IPS-15b (cell line): ENCODE data around the gene PIK3CA.
"Not testable (repeated sequence)": the region's sequence is repeated elsewhere in the genome, so short reads cannot be mapped to it uniquely, and the experiment has no call there.

ENCODE experiments used
- H3K27me3 ChIP-seq: one replicate; pipeline ENCODE4 v1.6.1; 2013; ENCODE audit warnings: low read length; ENCODE audit not compliant: control insufficient read depth, insufficient read depth
- H3K36me3 ChIP-seq: one replicate; pipeline ENCODE4 v1.6.1; 2013; ENCODE audit warnings: low read length; ENCODE audit not compliant: control insufficient read depth, insufficient read depth
- H3K4me1 ChIP-seq: one replicate; pipeline ENCODE4 v1.6.1; 2013; ENCODE audit warnings: mild to moderate bottlenecking, low read length; ENCODE audit not compliant: control insufficient read depth, insufficient read depth
- H3K4me3 ChIP-seq: one replicate; pipeline ENCODE4 v1.5.1; 2013; ENCODE audit warnings: low read depth, low read length
- H3K9ac ChIP-seq: one replicate; pipeline ENCODE4 v1.6.1; 2013; ENCODE audit warnings: low read depth, mild to moderate bottlenecking, low read length
- H3K9me3 ChIP-seq: one replicate; pipeline ENCODE4 v1.6.1; 2013; ENCODE audit warnings: mild to moderate bottlenecking, low read length; ENCODE audit not compliant: control insufficient read depth, insufficient read depth

The PIK3CA gene

DNA sequence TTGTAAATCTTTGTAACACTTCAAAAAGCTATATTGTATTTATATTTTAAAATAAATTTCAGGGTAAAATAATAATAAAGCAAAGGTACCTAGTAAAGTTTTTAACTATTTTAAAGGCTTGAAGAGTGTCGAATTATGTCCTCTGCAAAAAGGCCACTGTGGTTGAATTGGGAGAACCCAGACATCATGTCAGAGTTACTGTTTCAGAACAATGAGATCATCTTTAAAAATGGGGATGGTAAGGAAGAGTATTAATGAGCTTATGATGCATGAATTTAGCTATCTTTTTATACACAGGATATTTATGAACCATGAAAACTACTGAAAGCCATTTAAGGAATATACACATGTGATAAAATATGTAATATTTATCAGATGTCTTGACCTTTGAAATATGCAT lies 76.4 kb downstream of the PIK3CA start:
- Histone ChIP-seq H3K9ac (no peak overlapping the region), H3K36me3 (no peaks in the 10 kb centered on the region), H3K27me3 (no peaks in the 10 kb centered on the region), H3K4me1 (peaks cover 4% of the 10 kb centered on the region), H3K9me3 (no peaks in the 10 kb centered on the region), H3K4me3 (no peak overlapping the region)

DNA sequence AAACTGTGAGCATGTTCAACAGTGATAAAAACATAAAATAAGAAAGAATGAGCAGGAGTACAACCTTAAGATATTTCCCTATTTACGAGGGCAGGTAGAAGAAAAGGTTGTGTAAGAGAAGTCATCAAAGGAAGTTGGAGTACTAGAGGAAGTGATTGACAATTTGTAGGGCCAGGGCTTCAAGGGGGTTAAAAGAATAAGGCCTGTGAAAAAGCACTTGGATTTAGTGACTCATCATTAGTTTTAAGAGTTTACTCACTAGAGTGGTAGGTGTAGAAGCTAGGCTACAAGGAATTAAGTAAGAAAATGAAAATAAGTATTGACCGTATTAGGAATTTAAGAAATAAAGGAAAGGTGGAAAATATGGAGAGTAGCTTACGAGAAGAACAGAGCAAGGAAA lies 79.2 kb downstream of the PIK3CA start:
- no peak overlapping the region for H3K9ac ChIP-seq
- no peaks in the 10 kb centered on the region for H3K9me3 ChIP-seq
- H3K4me3 ChIP-seq = no peak overlapping the region
- no peaks in the 10 kb centered on the region for H3K27me3 ChIP-seq
- H3K36me3 ChIP-seq = no peaks in the 10 kb centered on the region
- peaks cover 4% of the 10 kb centered on the region for H3K4me1 ChIP-seq

DNA sequence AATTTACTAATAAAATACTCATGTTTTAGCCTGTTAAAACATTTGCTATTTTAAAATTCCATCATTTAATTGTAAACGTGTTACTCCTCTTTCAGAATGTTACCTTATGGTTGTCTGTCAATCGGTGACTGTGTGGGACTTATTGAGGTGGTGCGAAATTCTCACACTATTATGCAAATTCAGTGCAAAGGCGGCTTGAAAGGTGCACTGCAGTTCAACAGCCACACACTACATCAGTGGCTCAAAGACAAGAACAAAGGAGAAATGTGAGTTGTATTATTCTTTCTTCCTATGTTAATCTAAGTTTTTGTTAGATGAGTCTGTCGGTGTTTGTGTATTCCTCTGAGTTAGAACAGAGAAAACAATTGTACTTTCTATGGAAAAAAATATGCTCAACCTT lies 81.0 kb downstream of the PIK3CA start:
- Histone ChIP-seq H3K4me1 (peaks cover 4% of the 10 kb centered on the region), H3K9me3 (no peaks in the 10 kb centered on the region), H3K9ac (no peak overlapping the region), H3K36me3 (no peaks in the 10 kb centered on the region), H3K27me3 (no peaks in the 10 kb centered on the region), H3K4me3 (no peak overlapping the region)

DNA sequence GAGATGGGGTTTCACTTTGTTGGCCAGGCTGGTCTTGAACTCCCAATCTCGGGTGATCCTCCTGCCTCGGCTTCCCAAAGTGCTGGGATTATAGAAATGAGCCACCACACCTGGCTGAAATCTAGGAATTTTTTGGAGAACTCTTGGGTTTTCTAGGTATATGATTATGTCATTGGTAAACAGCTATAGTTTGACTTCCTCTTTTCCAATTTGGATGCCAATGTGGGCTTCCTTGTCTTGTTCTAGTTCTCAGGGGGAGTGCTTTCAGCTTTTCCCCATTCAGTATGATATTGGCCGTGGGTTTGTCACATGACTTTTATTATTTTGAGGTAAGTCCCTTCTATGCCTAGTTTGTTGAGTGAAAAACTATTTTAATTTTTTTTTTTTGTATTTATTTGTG lies 84.9 kb downstream of the PIK3CA start:
- Histone ChIP-seq H3K9ac (no peak overlapping the region), H3K9me3 (no peaks in the 10 kb centered on the region), H3K4me1 (no peaks in the 10 kb centered on the region), H3K36me3 (no peaks in the 10 kb centered on the region), H3K27me3 (no peaks in the 10 kb centered on the region), H3K4me3 (no peak overlapping the region)

DNA sequence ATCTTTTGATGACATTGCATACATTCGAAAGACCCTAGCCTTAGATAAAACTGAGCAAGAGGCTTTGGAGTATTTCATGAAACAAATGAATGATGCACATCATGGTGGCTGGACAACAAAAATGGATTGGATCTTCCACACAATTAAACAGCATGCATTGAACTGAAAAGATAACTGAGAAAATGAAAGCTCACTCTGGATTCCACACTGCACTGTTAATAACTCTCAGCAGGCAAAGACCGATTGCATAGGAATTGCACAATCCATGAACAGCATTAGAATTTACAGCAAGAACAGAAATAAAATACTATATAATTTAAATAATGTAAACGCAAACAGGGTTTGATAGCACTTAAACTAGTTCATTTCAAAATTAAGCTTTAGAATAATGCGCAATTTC lies 86.0 kb downstream of the PIK3CA start:
- no peak overlapping the region for H3K4me3 ChIP-seq

DNA sequence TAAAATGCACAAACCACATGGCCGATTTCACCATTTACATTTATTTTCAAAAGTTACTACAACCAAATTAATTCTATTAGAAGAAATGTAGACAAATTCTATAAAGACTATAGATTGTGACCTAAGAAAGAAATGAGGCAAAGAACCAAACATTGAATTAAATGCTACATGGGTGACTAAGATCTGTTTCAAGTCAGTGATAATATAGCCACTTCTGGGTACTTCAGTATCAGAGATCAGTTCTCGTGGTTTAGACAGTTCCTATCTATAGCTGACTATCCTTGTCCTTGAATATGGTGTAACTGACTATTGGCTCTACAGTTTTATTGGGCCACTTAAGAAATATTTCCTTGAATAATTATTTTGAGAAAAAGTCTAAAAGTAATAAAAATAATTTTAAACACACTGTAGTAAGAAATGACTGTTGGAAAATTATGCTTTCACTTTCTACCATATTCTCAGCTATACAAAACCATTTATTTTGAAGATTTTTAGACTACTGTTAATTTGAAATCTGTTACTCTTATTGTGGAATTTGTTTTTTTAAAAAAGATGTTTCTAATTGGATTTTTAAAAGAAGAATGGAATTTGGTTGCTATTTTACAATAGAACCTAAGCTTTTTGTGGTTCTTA lies 88.6 kb downstream of the PIK3CA start:
- H3K4me1 ChIP-seq = no peaks in the 10 kb centered on the region
- H3K9ac ChIP-seq = no peak overlapping the region
- H3K36me3 ChIP-seq = no peaks in the 10 kb centered on the region
- H3K27me3 ChIP-seq = no peaks in the 10 kb centered on the region
- no peak overlapping the region for H3K4me3 ChIP-seq
- H3K9me3 ChIP-seq = no peaks in the 10 kb centered on the region

More for the DNA sequence above, 86.0 kb downstream of the PIK3CA start:
- Histone ChIP-seq H3K27me3 (no peaks in the 10 kb centered on the region), H3K36me3 (no peaks in the 10 kb centered on the region), H3K4me1 (no peaks in the 10 kb centered on the region), H3K9me3 (no peaks in the 10 kb centered on the region), H3K9ac (no peak overlapping the region)

DNA sequence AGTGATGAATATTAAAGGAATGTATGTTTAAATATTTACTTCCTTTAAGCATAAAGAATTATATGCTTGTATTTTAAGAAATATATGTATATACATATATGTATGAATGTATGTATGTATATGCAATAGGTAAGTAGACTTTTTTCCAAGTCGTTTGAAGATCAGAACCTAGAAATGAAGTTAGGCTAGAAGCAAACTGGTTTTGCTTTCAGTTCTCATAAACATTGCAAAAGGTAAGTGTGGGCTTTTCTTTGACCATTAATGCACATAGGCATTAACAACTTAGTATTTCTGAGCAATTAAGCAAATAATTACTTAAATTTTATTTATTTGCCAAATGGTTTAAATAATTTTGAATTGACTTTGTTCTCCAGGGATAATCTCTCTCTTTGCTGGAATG lies 92.1 kb downstream of the PIK3CA start:
- not testable (repeated sequence) for H3K9ac ChIP-seq, H3K4me1 ChIP-seq, H3K36me3 ChIP-seq, H3K27me3 ChIP-seq, H3K9me3 ChIP-seq, H3K4me3 ChIP-seq

DNA sequence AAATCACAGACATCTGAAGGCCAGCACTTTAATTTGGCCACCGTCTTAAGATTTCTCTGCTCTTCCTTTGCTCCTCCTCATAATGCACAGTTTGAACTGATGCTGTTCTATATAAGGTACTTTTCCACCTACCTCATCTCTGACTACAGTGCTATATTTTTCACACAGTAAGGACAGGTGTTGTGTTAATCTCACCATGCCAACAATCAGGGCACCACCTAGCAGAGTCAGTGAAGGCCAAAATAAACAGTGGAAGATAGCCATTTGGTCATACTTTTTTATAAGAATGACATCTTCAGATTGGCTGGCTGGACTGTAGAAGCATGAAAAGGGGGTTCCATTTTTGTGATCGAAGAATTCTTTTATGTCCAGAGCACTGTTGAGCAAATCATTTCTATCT lies 94.7 kb downstream of the PIK3CA start:
- not testable (repeated sequence) for H3K27me3 ChIP-seq, H3K36me3 ChIP-seq, H3K4me1 ChIP-seq, H3K9ac ChIP-seq, H3K9me3 ChIP-seq, H3K4me3 ChIP-seq

DNA sequence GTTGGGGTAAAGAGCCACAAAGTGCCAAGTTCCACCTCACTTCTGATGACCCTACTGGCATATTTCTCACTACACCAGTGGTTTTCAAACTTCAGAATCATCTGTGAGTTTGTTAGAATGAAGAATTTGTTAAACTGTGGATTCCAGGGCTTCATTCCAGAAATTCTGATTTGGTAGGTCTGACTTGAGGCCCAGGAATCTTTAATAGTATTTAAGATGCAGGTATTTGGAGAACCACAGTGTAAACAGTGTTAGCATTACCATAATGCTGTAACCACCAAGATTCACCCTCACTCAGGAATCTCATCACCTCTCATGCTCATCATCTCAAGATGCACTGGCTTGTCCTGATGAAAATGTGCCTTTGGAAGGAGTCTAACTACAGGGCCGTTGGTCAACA lies 96.7 kb downstream of the PIK3CA start:
- H3K36me3 ChIP-seq = no peaks in the 10 kb centered on the region
- H3K9me3 ChIP-seq = no peaks in the 10 kb centered on the region

DNA sequence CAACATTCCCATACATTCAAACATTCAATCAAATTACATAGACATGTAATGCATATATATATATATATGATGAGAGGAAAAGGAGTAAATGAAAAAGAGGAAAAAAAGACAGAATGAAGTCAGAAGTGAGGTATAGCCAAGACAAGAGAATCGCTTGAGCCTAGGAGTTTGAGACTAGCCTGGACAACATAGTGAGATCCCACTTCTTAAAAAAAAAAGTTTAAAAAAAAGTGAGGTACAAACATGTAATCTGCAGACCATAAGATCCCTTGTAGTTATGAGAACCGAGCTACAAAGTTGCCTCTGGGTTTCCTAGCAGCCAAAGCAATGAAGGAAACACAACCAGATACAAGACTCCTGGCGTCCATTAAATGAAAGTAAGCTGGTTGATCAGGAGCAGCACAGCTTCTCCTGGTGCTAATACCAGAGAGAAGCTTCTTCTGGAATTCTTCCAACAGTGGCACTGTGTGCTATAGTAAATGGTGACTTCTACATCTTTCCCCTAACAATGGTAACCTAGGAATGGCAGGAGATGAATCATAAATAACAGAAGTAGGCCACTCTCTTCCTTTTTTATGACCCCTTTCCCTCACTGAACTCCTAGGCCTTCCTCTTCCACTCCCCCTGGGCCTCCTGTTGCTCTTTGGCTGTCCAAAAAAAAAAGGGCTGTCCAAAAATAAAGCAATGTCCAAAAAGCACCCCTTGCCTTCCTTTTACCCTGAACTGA lies 99.3 kb downstream of the PIK3CA start:
- H3K36me3 ChIP-seq = no peaks in the 10 kb centered on the region
- H3K9ac ChIP-seq = no peak overlapping the region
- H3K4me3 ChIP-seq = no peak overlapping the region
- H3K9me3 ChIP-seq = no peaks in the 10 kb centered on the region
- H3K4me1 ChIP-seq = no peaks in the 10 kb centered on the region
- H3K27me3 ChIP-seq = no peaks in the 10 kb centered on the region

More for the DNA sequence above, 96.7 kb downstream of the PIK3CA start:
- Histone ChIP-seq H3K4me3 (no peak overlapping the region), H3K27me3 (no peaks in the 10 kb centered on the region), H3K4me1 (no peaks in the 10 kb centered on the region), H3K9ac (no peak overlapping the region)

DNA sequence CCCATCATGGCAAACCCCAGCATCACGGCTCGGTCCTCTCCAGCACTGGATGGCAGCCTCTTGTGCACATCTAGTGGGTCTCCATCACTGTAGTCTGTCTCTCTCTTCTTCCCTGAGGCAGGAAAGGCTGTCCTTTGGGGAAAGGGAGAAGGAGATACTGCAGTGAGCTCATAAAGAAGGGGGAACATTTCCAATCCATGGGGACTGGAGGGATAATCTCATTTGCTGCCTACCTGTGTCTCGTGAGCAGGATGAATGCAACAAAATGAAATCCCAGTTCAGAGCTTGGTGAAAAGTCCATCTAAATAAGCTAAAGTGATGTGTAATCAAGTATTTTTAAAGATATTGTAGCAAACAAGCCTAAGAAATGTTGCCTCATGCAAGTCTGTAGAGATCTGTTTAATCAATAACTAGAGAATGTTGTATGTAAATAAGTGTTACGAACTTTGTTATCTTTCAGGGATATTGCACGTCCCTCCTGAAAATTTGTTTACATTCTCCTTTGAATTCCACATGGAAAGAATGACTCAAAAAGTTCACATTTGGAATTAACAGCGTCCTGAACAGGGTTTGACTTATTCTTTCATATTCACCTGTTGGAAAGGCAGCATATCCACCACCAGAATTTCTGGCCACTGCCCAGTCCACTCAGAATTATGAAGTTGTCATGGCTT lies 102.8 kb downstream of the PIK3CA start, which contains the start of gene KCNMB3:
Gene KCNMB3, minus strand, starts transcription at position 312 of the 674 bp plus-strand sequence. Its CDS starts 124 bp downstream, at position 188.
- Histone ChIP-seq H3K27me3 (no peaks in the 10 kb centered on the region), H3K9ac (no peak within 1 kb of the TSS), H3K36me3 (no peaks in the 10 kb centered on the region), H3K4me3 (no peak within 1 kb of the TSS), H3K9me3 (no peaks in the 10 kb centered on the region), H3K4me1 (no peaks in the 10 kb centered on the region)

DNA sequence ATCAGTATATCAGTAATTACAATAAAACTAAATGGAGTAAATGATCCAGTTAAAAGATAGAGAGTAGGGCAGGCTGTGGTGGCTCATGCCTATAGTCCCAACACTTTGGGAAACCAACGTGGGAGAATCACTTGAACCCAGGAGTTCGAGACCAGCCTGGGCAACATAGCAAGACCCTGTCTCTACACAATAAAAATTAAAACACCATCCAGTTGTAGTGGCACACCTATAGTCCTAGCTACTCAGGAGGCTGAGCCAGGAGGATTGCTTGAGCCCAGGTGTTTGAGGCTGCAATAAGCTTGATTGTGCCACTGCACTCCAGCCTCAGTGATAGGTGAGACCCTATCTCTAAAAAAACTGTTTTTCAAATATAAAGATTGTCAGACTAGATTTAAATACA lies 108.7 kb downstream of the PIK3CA start:
- peaks cover 9% of the 10 kb centered on the region for H3K27me3 ChIP-seq
- H3K4me3 ChIP-seq = no peak overlapping the region

More for the DNA sequence above, 108.7 kb downstream of the PIK3CA start:
- Histone ChIP-seq H3K9me3 (no peaks in the 10 kb centered on the region), H3K36me3 (no peaks in the 10 kb centered on the region), H3K4me1 (no peaks in the 10 kb centered on the region), H3K9ac (no peak overlapping the region)
